Left cardiac atrium (tissue), 4 donors: ENCODE measurements around the gene NDFIP2. TPM values are rescaled to one million over a fixed set of nuclear protein-coding genes. Genes with fewer than 3 reads are reported as not detected.
A peak's percentile ranks its signal among the peaks of the same experiment; 100 is the strongest.

Source experiments
- ATAC-seq, 2 donors: fragments of 200-7000 bp; cut with Tn5 transposase; one replicate each; pipeline ENCODE4 v1.9.1; 2020; ENCODE audit warnings: mild to moderate bottlenecking in 2 of 2, moderate library complexity in 2 of 2
- DNase-seq: peaks from one replicate; pipeline ENCODE4 v3.0.0-alpha.2; 2020
- intact Hi-C, 2 donors: fragments of 100-400 bp; cut with DNase I; formaldehyde crosslinking; loops; one replicate each; pipeline versions ENCODE4 v1.14.1 to v1.15.1; 2022 to 2023
- total RNA-seq, 2 donors: library from RNA; stranded (reverse); fragmentation: NEBNext Ultra II Directional; extraction: Animal tissue kit (Norgen Biotek cat#: 25700); gene quantifications; one replicate each; pipeline ENCODE4 v1.2.1, GENCODE V29; 2021
- donor health status: DM: no; HTN: yes; CAD: no.
- donor health status: DM: no; HTN: yes; CAD: no; lungs with severe emphysema.
- donor health status: DM: yes; HTN: yes; CAD: no.
- donor health status: Dilated cardiomyopathy.

Gene NDFIP2
- total RNA-seq, 2 donors from 2014 or later = 30.9 to 39.0 TPM

DNA sequence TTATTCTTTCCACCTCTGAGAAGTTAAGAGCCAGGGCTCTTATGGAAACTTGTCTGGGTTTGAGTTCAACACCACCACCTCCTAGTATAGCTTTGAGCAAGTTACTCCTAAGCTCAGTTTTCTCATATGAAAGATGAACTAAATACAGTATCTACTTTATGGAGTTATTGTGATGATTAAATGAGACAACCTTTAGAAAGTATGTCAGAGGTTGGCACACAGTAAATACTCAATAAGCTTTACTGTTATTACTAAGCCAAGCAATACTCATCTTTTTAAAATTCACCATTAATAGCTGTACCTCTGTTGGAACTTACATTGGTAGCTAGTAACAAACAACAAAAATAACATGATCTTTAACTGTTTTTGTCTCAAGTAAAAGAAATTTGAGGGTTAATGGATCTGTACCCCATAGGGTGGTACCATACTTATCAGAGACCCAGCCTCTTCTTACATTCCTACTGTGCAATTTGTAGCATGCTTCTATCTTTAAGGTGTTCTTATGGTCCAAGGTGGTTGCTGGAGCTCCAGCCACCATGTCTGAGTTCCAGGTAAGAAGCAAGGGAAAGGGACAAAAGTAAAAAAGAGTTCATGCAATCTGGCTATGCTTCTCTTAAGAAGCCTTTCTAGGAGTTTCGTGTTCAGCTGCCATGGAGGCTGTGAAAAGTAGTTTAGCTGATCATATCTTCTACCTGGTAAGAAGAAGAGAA is 24.1 kb upstream of the NDFIP2 start:
- intact Hi-C loops = no loop called here
- ATAC-seq (no peak), DNase-seq (no peak)

DNA sequence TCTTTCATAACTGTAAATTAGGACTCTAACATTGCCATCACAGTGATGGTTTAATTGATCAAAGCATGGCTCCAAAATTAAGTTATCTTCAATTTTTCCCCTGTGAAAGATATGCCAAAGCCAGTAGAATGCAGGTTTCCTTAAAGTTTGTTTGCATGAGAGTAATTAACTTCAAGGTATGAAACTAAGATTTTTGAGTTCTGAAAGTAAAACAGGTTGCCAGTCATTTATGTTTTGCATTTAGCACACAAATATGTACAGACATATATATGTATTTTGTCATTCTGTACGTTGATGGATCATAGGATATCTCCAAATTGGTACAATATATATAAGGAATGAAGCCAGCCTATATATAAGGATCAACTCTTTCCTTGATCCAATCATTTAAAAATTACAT is 23.6 kb upstream of the NDFIP2 start:
- DNase-seq (no peak), ATAC-seq (no peak)
- intact Hi-C loops = no loop called here

DNA sequence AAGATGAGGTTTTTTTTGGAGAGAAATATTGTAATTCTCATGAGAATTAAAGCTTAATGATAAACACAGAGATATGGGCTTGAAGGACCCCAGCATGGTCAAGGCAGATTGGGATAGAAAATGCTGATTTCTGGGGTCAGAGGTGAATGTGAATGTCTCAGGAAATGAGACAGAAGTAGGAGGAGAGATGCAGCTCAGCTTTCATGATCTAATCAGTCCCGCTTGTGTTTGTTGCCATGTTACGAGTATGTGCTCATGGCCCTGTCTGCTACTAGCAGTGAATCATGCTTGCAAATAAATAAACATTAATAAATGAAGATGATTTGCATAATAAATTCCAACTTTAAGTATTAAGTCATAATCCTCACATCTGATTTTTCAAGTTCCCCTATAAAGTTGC is 23.0 kb upstream of the NDFIP2 start:
- DNase-seq = no peak
- ATAC-seq = peak in 1 of 2 donors; percentile 61
- intact Hi-C loops = no loop called here

DNA sequence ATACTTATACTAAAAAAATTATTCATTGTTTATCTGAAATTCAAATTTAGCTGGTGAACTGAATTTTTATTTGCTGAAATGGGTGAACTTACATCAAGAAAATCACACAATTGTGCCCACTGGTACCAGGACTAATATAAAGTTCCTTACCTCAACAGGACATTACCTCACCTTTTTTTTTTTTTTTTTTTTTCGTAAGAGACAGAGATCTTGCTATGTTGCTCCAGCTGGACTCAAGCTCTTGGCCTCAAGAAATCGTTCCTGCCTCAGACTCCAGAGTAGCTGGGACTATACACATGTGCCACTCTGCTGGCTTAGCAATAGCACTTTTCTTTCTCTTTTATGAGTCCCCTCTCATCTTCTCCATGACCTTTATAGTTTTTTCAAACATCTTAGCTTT is 22.5 kb upstream of the NDFIP2 start:
- no peak for ATAC-seq
- intact Hi-C loops = no loop called here
- DNase-seq = no peak

DNA sequence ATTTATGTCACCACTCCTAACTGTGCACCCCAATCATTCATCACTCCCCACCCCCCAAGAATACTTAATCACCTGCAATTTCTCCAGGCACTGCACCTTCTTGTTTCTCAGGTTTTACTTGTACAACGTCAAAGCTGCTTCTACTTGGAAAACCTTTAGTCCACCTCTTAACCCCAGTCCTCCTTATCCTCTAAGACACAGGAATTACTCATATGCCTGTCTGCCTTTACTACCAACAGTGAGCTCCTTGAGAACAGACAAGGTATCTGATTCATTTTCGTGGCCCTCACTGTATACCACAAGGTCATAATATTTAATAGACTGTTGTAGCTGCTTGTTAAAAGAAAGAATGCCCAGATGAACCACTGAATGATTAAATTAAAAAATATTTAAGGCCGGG is 21.0 kb upstream of the NDFIP2 start:
- intact Hi-C loops = no loop called here
- ATAC-seq (no peak), DNase-seq (no peak)

DNA sequence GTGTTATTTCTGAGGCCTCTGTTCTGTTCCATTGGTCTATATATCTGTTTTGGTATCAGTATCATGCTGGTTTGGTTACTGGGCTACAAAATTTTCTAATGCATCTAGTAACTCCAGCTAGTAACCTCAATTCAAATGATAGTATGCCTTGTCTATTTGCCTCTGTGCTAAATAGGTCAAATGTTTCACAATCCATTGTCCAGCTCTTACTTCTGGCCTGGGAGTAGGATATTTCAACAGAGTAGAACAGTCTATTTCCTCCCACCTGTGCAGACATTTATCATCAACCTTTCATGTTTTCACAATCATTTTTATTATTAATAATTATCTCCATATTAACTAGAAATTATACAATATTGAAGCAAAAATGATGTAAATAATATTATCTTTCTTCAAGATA is 18.1 kb upstream of the NDFIP2 start:
- DNase-seq (no peak), ATAC-seq (peak in 1 of 2 donors; percentile 51)
- intact Hi-C loops = no loop called here

DNA sequence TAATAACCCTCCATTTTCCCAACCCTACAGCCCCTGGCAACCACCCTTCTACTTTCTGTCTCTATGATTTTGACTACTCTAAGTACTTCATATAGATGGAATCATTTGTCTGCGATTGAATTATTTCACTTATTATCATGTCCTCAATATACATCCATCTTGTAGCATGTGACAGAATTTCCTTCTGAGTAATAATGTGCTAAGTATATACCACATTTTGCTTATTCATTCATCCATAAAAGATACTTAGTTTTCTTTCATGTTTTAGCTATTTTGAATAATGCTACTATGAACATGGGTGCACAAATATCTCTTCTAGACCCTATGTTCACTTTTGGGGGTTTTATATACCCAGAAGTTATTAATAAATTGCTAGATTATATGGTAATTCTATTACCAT is 17.4 kb upstream of the NDFIP2 start:
- intact Hi-C loops = no loop called here
- ATAC-seq (no peak), DNase-seq (no peak)

DNA sequence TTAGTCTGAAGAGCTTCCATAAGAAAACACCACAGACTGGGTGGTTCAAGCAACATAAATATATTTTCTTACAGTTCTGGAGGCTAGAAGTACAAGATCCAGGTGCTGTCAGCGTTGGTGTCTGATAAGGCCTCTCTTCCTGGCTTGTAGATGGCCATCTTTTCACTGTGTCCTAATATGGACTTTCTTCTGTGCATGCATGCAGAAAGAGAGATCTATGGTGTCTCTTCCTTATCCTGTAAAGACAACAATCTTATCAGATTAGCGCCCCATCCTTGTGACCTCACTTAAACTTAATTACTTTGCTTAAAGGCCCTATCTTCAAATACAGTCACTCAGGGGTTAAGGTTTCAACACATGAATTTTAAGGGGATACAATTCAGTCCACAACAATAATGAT is 14.1 kb upstream of the NDFIP2 start:
- intact Hi-C loops = no loop called here

DNA sequence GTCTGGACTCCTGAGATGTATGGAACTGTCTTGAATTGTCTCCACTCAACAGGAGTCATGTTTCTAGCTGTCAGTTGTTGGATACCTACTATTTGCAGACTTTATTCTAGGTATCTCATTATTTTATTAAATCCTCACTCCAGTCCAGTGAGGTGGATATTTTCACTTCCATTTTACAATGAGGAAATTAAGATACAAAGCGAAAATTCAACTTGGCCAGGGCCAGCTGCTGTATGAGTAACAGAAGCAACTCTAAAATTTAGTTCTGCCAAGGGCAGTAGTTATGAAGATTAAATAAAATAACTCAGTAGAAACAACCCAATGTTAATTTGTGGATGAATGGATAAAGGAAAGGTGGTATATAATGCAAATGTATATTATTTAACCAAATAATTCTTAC is 12.6 kb upstream of the NDFIP2 start:
- ATAC-seq (no peak), DNase-seq (no peak)
- intact Hi-C loops = no loop called here

More for the DNA sequence above, 14.1 kb upstream of the NDFIP2 start:
- no peak for ATAC-seq
- no peak for DNase-seq

DNA sequence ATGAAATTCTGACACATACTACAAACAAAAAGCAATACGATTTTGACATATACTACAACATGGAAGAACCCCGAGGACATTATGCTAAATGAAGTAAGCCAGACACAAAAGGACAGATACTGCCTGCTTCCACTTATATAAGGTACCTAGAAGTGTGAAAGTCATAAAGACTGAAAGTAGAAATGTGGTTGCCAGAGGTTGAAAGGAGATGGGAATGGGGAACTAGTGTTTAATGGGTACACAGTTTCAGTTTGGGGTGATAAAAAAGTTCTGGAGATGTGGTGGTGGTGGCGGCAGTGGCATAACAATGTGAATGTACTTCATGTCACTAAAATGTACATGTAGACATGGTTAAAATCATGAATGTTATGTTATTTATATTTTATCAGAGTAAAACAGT is 12.1 kb upstream of the NDFIP2 start:
- ATAC-seq (no peak), DNase-seq (no peak)
- intact Hi-C loops = no loop called here

DNA sequence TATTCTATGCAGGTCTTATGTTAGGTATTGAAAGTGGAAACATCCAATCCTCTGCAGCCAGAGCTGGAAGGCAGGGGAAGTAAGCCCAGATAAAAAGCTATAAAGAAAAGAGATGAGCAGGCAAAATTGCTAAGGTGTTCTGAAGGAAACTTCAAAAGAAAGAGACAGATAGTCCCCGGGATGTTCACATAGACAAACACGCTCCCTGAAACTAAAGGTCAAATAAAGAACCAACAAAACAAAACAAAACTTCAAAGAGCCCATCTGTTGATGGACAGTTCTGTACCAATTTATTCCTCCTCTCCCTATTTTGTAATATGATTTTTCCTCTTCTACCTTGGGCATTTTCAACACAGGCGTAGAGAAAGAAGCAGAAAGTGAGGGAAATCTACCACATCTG is 11.3 kb upstream of the NDFIP2 start:
- intact Hi-C loops = no loop called here
- DNase-seq (no peak), ATAC-seq (no peak)

DNA sequence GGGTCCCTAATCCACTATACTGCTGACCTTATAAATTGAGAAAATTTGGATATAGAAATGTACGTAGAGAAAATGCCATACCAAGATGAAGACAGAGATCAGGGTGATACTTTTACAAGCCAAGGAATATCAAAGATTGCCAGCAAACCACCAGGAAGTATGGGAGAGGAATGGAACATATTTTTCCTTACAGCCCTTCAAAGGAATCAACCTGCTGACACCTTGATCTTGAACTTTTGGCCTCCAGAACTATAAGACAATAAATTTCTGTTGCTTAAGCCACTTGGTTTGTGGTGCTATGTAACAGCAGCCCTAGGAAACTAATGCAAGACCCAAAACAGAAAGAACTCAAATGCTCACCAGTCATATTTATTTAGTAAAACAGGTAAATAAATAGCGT is 10.3 kb upstream of the NDFIP2 start:
- intact Hi-C loops = no loop called here
- DNase-seq (no peak), ATAC-seq (no peak)

DNA sequence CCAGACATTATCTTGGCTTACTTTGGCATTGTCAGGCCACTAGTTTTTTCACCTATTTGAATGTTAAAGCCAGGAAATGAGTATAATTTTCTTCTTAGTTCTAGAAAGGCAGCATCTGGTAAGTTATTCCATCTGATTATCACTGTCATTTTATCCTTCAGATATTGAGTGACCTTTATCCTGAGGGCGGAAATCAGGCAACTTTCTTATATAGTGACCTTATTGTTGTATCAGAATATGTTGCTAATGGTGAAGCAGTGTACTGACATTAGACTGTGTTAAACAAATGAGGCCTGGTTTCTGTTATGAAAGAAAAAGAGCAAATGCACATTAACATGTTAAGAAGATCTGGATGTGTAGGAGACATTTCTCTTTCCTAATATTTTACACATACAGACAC is 5.4 kb upstream of the NDFIP2 start:
- ATAC-seq = no peak
- intact Hi-C loops = loop anchor here in 1 of 2 donors (5.0 kb wide), 2 partner anchors 33 to 48 kb away; no protein-coding TSS in a partner anchor
- no peak for DNase-seq

DNA sequence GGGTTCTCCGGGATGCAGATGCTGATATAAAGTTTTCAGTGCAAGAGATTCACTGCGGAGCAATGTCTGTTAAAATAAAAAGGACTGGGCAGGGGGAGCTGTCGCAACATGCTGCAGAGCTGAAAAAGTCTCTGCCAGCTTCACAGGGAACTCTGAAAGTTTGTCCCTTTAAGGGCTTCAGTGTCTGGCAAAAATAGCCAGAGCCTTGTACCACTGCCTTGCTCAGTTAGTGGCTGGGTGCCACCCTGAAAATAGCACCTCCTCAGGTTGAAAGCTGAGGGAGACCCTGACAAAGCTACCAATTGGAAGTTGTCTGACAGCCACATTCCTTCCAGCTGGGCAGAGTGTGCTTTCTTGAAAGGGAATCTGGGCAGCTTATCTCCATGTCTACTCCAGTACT is 3.0 kb upstream of the NDFIP2 start:
- intact Hi-C loops = loop anchor here in 1 of 2 donors (5.0 kb wide), 2 partner anchors 36 to 51 kb away; no protein-coding TSS in a partner anchor
- peak; percentile 42 for DNase-seq
- ATAC-seq = peak; percentile 46 to 72

DNA sequence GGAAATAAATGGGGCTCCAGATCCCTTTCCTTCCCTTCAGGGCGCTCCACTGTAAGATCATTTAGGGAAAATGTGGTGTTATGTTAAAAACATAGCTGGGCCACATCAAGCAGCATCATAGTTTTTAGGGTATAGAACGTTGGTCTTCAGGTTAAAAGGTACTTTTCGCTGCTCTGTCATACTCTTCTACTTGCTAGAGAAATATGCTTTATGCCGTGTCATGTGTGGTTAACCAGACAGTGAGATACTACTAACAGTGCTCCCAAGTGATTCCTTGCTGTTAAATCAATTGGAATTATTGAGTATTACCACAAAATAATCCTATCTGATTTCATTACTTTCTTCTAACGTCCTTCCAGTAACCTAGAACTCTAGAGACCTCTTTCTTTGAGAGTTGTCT is 1.1 kb upstream of the NDFIP2 start:
- DNase-seq = no peak
- ATAC-seq = no peak
- intact Hi-C loops = loop anchor here in 1 of 2 donors (5.0 kb wide), 3 partner anchors 38 to 53 kb away; no protein-coding TSS in a partner anchor

DNA sequence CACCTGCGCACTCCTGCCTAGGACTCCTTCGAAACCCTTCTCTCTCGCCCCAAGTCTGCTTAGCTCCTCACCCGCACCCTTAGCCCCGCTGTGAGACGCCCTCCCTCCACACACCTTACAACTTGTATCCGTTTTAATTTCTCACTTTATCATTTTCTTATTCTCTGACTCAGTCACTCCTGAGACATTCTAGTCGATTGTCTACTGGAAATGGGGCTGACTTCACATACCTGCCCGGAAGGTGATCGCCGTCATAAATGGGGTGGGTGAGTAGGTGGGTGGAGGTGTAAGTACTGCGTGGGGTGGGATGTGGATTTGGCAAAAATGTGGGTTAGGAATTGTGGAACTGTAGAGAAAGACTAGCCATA is 714 bp downstream of the NDFIP2 start:
- ATAC-seq = peak; percentile 9 to 38
- intact Hi-C loops = loop anchor here in 1 of 2 donors (5.0 kb wide), 1 partner anchor 51 kb away; no protein-coding TSS in a partner anchor
- DNase-seq = no peak

DNA sequence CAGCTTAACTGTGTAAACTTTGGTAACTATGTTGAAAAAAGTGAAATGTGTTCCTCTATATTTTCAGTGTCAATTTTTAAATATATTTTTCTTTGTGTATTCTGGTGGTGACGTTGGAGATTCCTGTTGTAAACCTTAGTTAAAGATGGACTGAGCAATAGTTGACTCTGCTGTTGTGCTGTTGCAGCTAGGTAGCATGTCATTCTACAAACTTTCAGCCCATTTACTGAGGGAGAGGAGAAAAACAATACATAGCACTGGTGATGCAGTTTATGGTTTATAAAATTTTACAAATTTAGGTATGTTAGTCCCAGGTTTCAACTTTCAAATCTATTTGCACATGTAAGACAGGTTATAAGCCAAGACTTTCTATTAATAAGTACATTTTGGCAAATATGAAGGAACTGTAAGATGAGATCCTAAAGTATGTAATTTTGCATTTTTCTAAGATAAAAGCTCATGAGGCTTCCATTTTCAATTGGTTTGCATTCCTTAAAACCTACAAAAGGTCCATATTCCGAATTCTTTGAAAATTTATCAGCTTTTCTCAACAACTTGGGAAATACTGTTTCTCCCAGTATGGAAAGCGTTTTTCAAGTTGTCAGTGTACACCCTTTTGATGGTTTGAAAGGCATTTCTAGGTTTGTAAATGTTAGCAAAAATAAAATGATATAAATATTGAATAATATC is 1.5 kb downstream of the NDFIP2 start:
- intact Hi-C loops = loop anchor here in 1 of 2 donors (5.0 kb wide), 1 partner anchor 50 kb away; no protein-coding TSS in a partner anchor

DNA sequence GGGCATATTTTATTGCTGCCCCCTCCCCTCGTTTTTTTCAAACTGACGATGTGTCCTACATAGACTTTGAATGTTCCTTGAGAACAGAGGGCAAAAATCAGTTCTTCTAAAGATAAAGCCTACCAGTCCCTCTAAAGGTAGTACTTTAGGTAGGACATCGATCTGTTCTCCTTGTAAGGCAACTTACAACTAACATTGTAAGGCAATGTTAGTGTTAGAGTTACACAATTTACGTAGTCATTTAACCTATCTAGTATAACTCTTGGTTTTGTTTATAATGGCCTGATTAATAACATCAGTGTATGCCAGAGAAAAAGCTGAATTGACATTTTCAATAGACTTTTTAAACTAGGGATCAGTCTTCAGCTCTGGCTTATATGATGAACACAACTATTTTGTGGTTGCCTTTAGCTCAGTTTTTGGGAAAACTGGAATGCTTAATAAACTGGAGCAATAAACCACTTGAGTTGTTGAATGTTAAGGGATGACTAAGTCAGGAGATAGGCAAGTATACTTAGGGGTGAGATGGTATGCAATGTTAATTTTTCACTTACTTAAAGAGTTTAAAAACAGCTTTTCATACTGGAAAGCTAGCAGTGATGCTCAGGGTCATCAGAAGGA is 2.2 kb downstream of the NDFIP2 start:
- ATAC-seq (no peak), DNase-seq (no peak)
- intact Hi-C loops = loop anchor here in 1 of 2 donors (5.0 kb wide), 1 partner anchor 49 kb away; no protein-coding TSS in a partner anchor

More for the DNA sequence above, 1.5 kb downstream of the NDFIP2 start:
- no peak for DNase-seq
- ATAC-seq = no peak

DNA sequence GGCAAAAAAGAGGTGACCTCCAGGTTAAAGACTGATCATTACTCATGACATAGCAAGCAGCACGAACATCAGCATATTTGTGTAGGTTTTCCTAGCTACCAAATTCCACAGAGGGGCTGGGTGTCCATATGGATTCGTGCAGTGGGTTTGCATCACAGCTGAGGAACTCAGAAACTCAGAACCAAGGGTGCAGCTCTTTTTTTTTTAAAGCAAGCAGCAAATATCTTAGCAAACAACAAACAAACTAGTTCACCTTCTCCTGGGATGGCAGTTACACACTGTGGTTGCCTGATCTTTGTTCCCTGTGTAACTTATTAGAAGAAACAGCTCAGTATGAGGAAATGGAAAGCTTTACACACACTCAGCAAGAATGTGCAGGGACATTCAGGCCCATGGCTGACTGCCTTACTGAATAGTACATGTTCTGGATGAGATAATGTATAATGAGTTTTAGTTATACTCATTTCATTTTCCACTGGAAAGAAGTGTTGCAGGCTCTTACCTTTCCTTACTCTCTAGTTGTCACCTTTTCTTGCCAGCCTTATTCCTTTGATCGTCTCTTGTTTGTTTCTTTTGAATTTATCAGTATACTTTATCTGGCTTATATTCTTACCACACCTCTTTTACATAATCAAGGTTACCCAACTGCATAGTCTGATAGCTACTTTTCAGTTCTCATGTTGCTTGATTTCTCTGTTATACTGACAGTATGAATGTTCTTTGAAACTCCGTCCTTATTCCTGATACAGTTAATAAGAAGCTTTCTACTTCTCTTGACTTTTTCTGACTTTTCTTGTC is 4.3 kb downstream of the NDFIP2 start:
- intact Hi-C loops = no loop called here
- DNase-seq (no peak), ATAC-seq (peak in 1 of 2 donors; percentile 5)
